GM19324 (cell line): ENCODE measurements around the gene PYROXD2.
"Not testable (repeated sequence)": the region's sequence is repeated elsewhere in the genome, so short reads cannot be mapped to it uniquely, and the experiment has no call there.

Experiments
- ATAC-seq: cut with Tn5 transposase; IDR thresholded peaks from one replicate; pipeline ENCODE4 v1.9.1; 2021; ENCODE audit warnings: mild to moderate bottlenecking, moderate library complexity; ENCODE audit not compliant: unreplicated experiment, low FRiP score

PYROXD2 gene

DNA sequence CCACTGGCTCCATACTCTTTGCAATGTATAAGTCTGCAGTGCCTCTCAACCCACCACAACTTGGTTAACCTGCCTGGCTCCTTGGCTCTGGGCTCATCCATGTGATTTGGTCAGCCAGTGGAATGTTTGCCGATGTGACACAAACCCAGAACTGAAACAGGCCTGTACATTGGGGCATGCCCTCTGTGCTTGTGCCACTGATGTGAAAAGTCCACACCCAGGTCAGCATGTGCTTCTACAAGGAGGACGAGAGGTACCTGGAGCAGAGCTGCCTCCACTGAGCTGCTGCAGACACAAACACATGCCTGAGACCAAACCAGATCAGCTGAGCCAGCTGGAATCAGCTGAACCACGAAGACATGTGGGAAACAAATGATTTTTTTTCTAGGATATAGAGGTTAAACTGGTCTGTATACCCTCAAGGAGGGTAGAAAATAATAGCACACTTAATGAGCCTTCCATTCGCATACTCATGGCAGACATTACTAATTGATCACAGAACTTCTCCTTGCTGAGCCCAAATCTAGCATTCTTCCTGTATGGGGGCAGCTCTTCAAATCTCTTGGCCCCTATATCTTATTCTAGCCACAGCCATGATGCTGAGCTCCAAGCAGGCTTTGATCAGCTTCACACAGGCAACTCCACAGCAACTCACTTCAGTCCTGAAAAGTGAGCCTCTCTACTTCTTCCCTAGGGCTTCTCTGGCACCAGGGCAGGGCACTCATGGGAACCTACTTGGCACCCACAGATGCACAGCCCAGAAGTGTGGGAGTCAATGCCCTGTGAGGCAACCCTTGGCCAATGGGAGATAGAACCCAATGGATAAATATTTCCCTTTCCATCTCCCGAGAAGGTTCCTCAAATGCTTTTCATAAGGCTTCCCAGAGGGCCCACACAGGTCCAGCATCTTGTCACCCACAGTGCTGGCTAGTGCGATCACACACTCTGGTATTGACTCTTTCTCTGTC, 18.6 kb downstream of the PYROXD2 start:
- no peak for ATAC-seq

DNA sequence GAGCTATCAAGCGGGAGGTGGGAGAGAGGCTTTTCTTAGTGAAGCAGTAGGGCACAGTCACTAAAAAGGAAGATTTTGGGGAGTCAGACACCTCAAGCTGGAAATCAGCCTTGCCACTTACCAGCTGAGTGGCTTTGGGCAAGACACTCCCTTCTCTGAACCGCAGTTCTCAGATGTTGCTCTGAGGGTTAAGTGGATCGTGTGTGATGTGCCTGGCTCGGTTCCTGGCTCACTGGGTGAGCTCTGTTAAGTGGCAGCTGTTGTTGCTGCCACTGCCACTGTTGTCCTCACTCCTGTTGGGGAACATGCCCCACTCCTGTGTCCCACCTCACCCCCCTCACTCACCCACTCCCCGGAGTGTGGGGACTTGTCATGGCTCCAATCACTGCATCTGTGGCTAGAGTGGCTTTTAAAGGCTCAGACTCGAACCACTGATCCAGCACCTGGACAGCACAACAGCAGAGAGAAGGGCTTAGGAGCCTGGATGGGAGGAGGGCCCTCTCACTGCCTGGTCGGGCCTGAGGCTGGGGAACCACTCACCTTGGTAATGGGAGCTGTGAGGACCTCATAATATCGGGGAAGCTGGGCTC, 20.0 kb downstream of the PYROXD2 start:
- no peak for ATAC-seq

DNA sequence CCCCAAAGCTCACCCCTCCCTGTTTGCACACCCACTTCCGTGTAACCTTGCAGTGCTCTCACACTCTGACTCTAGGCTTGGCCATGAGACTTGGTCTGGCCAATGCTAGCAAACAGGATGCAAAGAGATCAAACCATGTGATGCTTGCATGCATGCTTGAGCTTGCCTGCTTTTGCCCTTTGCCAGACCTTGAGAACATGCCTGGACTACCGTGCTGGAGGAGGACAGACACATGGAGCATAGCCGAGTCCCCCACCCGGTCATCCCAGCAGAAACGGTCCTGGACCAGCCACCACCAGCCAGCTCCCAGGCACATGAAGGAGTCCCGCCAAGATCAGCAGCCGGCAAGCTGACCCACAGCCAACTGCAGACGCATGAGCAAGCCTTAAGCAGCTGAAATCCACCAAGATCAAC, 23.4 kb downstream of the PYROXD2 start:
- ATAC-seq = no peak

DNA sequence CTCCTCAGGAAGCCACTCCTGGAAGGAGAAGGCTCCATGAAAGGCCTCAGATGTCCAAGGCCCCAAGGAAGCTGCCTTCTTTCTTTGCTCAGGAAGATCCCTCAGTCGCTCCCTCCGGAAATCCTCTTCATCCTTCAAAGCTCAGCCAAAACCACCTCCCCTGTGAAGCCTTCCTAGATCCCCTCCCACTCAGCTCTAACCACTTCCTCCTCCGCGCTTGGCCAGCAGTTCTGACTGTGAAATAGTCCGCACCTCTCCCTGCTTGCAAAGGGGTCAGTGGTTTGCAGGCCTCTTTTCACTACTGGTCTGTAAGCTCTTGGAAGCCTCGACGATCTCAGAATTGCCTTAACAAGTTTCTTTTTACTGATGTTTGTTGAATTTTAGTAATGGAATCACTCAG, 23.9 kb downstream of the PYROXD2 start:
- no peak for ATAC-seq

DNA sequence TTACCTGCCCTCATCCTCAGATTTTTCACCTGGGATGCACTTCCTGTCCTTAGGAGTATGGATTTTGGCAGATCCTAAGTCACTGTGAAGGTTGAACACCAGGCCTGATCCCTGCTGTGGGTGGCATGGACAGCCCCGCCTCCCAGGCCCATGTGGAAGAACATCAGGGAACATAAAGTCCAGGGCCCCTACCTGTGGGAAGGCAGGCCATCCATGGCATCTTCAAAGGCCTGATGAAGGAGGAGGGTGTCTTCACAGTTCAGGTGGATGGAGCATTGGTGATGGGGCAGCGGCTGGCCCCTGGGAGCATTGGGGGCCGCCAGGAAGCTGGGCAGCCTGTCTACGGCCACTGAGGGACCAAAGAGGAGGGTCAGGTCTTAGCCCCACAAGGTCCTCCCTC, 24.6 kb downstream of the PYROXD2 start:
- no peak for ATAC-seq

DNA sequence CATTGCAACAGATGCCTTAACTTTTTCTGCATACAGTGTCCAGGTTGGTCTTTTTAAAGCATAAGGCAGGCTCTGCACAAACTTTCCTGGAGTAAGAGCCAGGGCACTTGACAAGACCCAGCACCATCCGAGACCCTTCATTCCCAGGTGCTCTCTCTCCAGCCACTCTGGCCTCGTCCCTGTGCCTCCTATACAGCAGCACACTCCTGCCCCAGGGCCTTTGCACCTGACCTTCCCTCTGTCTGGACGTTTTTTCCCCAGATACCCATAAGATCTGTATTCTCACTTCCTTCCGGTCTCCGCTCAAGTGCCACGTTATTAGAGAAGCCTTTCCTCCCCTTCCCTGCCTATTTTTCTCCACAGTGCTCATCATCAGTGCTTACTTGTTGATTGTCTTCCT, 25.6 kb downstream of the PYROXD2 start:
- ATAC-seq = no peak

DNA sequence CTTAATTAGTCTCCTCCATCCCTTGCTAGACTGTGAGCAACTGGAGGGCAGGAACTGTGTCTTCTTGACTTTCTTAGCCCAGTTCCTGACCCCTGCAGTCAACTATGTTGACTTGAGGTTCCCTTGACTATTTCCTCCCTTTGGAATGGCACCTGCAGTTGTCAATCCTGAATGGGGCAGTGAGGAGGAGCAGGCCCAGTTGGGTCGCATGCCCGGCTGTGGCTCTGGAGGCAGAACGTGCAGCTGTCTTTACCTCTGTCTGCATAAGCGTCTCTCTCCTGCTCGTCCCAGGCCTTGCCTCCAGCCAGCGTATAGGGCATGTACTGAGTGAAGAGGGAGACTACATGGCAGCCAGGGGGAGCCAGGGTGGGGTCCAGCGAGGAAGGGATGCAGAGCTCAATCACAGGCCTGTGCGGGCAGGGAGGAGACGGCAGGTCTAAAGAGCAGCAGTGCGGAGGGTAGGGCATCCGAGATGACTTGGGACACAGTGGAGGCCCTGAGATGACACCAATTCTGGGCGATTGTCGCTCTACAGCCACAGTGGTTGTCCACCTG, 26.8 kb downstream of the PYROXD2 start:
- no peak for ATAC-seq

DNA sequence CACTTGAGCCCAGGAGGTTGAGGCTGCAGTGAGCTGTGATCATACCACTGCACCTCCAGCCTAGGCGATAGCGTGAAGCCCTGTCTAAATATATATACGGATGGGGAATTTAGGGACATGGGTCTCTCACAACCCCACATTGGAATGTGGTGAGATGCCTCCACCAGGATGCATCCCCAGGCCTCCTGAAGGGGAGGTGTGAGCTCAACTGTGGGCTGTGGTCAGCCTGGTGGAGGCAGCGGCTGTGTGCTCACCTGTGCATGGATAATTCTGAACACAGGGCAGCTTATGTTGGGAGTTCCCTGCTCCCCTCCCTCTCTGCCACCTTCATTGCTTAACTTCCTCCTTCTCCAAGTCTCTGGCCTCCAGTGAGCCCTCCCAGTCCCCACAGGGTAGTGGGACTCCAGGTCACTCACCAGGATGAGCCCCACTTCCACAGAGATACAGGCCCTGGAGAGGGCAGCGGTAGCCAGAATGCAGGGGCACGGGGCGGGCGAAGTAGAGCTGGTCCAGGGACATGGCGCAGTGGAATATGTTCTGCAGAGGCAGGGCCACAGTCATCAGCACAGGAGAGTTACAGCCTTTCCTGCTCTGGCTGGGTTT, 30.4 kb downstream of the PYROXD2 start:
- ATAC-seq = no peak

DNA sequence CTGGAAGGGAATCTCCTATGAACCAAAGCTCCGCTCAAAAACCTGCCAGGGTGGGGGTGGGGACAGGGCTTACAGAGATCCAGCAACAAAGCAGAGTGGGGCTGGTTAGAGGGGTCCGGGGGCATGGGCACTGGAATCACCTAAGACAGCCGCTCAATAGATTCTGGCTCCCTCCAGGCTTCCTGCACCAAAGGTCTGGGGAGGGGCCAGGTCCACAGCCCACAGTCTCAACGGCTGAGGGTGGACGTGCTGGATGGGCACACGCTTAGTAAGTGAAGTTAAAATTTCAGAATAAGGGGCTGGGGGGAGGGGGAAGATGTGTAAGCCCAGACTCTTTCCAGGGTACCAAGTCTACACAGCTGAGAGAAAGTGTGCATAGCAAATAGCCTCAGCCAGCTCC, 31.1 kb downstream of the PYROXD2 start:
- no peak for ATAC-seq

DNA sequence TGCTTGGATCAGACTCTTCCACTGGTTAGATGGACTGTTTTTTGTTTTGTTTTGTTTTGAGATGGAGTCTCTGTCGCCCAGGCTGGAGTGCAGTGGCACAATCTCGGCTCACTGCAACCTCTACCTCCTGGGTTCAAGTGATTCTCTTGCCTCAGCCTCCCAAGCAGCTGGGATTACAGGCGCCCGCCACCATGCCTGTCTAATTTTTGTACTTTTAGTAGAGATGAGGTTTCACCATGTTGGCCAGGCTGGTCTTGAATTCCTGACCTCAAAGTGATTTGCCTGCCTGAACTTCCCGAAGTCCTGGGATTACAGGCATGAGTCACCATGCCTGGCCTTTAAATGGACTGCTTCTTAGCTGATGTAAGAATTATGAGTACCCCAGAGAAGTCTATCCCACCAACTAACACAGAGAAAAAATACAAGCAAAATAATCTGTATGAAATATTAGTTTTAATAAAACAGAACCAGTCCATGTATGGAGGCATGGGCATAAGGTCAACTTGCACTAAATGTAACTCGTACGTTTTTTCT, 31.8 kb downstream of the PYROXD2 start:
- not testable (repeated sequence) for ATAC-seq

DNA sequence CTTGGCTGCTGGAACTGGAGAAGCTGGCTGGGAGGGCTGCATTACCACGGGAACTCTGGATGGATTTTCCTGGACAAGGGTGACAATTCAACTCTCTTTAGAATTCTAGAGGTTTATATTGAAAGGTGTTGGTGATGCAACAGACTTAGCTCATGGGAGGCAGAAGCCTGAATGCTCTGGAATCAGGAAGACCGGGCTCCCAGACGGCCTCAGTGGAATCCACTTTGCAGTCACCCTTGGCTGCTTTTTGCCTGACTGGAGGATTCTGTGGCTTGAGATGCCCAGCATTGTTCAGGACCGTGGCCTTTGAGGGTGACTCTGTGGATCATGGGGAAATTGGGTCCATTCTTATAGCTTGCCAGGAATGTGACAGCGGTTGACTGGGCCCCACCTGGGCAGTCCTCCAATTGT, 32.3 kb downstream of the PYROXD2 start:
- no peak for ATAC-seq

DNA sequence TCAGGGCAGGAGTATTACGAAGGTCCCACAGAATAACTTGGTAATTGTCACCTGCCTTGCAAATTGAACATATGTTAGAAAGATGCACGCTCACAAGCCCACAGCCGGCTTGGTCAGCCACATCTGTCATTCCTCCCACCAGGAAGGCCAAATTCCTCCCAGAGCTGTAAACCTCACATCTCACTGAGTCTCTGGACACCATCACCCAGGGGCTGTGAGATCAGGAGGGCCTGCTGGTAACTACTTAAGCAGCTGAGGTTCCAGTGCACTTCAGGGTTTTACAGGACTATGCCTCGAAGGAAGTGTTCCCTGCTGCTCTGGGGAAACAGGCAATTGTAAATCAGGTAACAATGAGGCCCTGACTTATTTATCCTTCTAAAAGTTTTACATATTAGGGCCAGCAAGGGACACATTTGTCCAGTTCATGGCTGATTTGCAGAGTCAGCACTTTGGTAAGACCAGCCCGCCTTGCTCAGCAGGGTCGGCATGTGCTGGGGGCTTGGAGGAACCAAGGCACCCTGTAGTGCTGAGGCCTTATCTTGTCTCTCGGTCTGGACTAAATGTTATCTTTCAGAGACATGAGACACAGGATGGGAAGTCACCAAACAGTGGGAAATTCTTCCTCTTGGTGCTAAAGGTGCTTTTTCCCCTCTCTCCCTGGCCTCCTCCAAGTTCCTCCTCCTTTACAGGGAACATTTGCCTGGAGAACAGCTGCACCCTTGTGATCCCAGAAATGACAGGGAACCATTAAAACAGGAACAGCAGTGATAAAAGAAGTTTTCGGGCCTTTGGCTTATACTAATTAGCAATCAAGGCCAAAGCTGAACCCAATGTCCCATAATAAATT, 34.3 kb downstream of the PYROXD2 start:
- ATAC-seq = no peak

DNA sequence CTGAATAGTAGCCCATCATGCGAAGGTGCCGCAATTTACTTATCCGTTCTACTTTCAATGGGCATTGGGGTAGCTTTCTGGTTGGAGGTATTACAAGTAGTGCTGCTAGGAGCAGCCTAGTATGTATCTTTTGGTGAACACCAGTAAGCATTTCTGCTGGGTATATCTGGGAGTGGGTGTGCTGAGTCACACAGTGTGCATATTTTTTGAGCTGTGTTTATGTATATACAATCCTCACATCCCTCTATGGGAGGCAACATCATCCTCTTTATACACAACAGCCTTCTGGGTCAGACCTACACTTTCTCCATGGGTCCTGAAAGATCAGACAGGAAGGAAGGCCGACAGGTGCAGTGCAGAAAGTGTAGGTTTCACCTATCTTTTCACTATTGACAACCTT, 36.3 kb downstream of the PYROXD2 start:
- no peak for ATAC-seq

DNA sequence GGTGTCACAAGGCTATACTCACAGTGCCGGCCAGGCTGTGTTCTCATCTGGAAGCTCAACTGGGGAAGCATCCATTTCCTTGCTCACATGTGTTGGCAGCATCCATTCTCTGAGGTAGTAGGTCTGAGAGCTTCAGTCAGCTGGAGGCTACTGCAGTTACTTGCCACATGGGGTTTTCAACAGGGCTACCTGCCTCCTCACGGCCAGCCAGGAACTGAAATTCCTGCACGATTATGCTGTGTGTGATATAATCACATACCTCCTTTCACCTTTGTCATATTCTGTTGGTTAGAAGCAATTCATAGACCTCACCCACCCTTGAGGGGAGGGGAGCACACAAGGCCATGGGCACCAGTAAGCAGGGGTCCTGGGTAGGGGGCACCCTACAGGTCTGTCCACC, 37.4 kb downstream of the PYROXD2 start:
- ATAC-seq = no peak

DNA sequence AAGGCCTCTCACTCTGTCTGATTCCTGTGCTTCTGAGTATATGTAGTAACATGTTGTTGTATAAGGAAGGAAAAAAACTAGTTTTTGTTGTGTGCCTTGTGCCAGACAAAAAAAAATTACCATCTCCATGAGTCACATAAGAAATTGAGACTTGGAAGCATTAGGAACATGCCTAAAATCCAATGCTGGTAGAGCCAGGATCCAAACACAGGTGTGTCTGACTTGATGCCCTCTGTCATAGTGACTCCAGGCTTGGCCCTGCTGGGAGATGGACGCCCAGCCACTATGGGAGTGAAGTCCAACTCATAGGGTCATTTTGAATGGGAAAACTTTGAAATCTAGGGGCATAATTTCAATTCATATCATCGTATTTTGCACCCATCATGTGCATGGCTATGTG, 38.0 kb downstream of the PYROXD2 start:
- no peak for ATAC-seq

DNA sequence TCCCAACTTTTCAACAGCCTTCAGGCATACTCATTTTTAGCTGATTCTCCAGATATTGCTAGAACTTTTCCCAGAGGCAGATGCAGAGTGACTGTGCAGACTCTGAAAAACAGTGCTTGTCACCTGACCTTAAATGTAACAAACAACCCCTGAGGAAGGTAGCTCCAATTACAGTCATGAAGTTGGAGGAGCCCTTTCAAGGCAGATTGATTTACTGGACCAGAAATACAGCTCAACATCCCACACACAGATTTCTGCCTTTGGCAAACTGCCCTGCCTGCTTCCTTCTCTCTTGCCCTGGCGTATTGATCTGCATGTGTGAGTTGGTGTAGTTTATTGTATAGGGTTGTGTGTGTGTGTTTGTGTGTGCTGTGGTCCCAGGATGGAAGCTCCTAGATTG, 38.5 kb downstream of the PYROXD2 start:
- no peak for ATAC-seq

DNA sequence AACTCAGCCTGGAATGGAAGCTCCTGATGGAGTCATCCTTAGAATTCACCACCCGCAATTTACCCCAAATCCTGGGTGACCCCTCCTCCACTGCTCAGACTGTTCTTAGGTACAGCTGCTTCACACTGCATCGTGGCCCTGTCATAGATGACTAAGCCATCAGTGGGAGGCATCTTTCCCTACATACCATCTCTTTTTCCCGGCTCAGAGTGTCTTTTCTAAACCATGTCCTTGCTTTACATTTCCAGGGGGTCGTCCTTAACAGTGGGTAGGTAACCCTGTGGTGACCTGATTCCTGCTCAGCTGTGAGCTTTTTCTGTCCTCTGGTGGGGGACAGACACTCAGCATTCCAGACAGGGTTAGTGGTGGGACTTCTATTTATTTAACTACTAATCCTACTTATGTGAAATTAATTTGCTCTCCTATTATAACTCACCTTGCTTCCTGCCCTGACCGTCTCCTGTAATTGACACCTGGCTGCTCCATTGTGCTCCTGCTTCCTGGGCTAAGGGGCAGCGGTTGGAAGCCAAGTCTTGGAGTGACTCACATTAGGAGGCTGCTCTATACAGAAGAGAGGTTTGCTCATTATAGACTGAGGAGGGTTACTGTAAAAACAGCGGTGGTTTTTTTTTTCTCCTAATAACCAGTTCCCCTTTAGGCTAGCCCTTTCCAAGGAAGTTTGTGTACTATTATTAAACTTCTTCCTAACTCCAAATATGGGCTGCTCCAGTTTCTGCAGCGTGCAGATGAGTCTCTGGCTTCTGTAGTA, 40.6 kb downstream of the PYROXD2 start:
- no peak for ATAC-seq

DNA sequence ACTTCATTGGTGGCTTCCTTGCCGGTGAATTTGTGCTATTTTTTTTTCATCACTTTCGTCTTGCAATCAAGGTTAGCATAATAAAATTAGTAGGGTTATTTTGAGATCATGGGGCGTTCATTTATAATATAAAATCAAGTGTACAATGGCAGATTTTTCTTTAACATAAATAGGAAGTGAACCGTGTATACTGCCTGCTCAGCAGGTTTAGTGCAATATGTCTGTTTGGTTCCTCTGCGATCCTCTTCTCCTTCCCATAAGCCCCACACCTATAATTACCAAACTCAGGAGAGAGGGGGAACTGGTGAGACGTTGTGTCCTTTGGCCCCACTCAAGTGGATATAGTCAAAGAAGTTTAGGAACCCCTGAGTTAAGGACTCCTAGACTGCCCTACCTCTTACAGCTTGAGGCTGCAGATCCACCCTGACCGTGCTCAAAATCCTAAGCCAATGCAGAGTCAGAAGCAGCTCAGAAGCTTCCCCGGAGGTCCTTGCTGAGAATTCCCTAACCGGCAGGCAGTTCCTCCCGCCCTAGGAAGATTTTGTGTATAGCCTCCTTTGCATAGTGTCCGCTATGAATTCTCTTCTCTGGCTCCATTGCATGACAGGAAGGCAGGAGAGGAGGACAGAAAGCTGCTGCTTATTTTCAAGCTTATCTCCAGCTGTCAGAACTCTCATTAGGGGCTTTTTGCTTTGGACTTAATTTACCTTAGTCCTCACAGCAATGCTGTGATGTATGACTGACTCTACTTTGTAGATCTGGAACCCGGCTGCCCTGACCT, 41.5 kb downstream of the PYROXD2 start:
- no peak for ATAC-seq
